Neuronal stem cell (in vitro differentiated cells): ENCODE data around the gene GPRC5C.

Experiments
- DNase-seq: peaks from one replicate; pipeline ENCODE4 v3.0.0-alpha.2; 2013; ENCODE audit warnings: low spot score
- H2AFZ ChIP-seq: one replicate; pipeline ENCODE4 v1.6.1; 2013; ENCODE audit warnings: mild to moderate bottlenecking, low read length, inconsistent platforms
- H2AK5ac ChIP-seq: 2 replicates; pipeline ENCODE4 v1.6.1; 2013; ENCODE audit warnings: low read depth, mild to moderate bottlenecking, inconsistent platforms, low read length, moderate library complexity, mixed read lengths
- H2BK120ac ChIP-seq: 2 replicates; pipeline ENCODE4 v1.6.1; 2013; ENCODE audit warnings: low read depth, mild to moderate bottlenecking, inconsistent platforms, low read length, moderate library complexity, mixed read lengths
- H2BK12ac ChIP-seq: one replicate; pipeline ENCODE4 v1.6.1; 2013; ENCODE audit warnings: low read length, inconsistent platforms
- H2BK15ac ChIP-seq: 2 replicates; pipeline ENCODE4 v1.6.1; 2013; ENCODE audit warnings: mild to moderate bottlenecking, low read length, inconsistent platforms, mixed read lengths
- H2BK5ac ChIP-seq: one replicate; pipeline ENCODE4 v1.6.1; 2013; ENCODE audit warnings: inconsistent platforms, mild to moderate bottlenecking, low read length, moderate library complexity
- H3K14ac ChIP-seq: one replicate; pipeline ENCODE4 v1.6.1; 2013; ENCODE audit warnings: low read length, inconsistent platforms
- H3K18ac ChIP-seq: 2 replicates; pipeline ENCODE4 v1.6.1; 2013; ENCODE audit warnings: low read length, inconsistent platforms
- H3K23ac ChIP-seq: 2 replicates; pipeline ENCODE4 v1.6.1; 2013; ENCODE audit warnings: low read depth, mild to moderate bottlenecking, mixed read lengths, low read length, inconsistent platforms; ENCODE audit not compliant: poor library complexity
- H3K27ac ChIP-seq: replicated peaks from 3 replicates; pipeline ENCODE4 v1.5.1; 2013; ENCODE audit warnings: low read length, inconsistent platforms
- H3K27me3 ChIP-seq, 3 experiments: 2 replicates each; pipeline ENCODE4 v1.6.1; 2013; ENCODE audit warnings: low read length in 3 of 3, mild to moderate bottlenecking in 2 of 3, inconsistent platforms in 1 of 3, low read depth in 1 of 3, mixed read lengths in 1 of 3, moderate library complexity in 1 of 3; ENCODE audit not compliant: control insufficient read depth in 3 of 3, insufficient read depth in 3 of 3
- H3K36me3 ChIP-seq, 2 donors: replicated peaks in 1 of 2; 2 replicates each; pipeline ENCODE4 v1.6.1; 2013; ENCODE audit warnings: low read length in 2 of 2; ENCODE audit not compliant: control insufficient read depth in 2 of 2, insufficient read depth in 2 of 2
- H3K4ac ChIP-seq: 2 replicates; pipeline ENCODE4 v1.6.1; 2013; ENCODE audit warnings: inconsistent platforms, mild to moderate bottlenecking, low read length, moderate library complexity
- H3K4me1 ChIP-seq, 2 donors: 1 replicate in 1 of 2; 2 replicates in 1 of 2; pipeline ENCODE4 v1.6.1; 2013; ENCODE audit warnings: low read length in 2 of 2, low read depth in 1 of 2; ENCODE audit not compliant: control insufficient read depth in 2 of 2, insufficient read depth in 1 of 2
- H3K4me2 ChIP-seq: one replicate; pipeline ENCODE4 v1.6.1; 2013; ENCODE audit warnings: mild to moderate bottlenecking, low read length, inconsistent platforms; ENCODE audit not compliant: insufficient read depth, poor library complexity, severe bottlenecking
- H3K4me3 ChIP-seq, 2 donors: 2 replicates each; pipeline ENCODE4 v1.5.1; 2013; ENCODE audit warnings: low read length in 2 of 2, mild to moderate bottlenecking in 2 of 2, inconsistent platforms in 1 of 2, moderate library complexity in 1 of 2
- H3K79me1 ChIP-seq: one replicate; pipeline ENCODE4 v1.6.1; 2013; ENCODE audit warnings: low read depth, mild to moderate bottlenecking, inconsistent platforms, low read length, moderate library complexity
- H3K9ac ChIP-seq: one replicate; pipeline ENCODE4 v1.6.1; 2013; ENCODE audit warnings: mild to moderate bottlenecking, low read depth, low read length, inconsistent platforms; ENCODE audit not compliant: poor library complexity
- H3K9me3 ChIP-seq, 2 donors: replicated peaks in 1 of 2; 2 replicates each; pipeline versions ENCODE3 to v1.6.1; 2013; ENCODE audit warnings: low read length in 2 of 2, mild to moderate bottlenecking in 2 of 2, inconsistent platforms in 1 of 2, low read depth in 1 of 2, mixed read lengths in 1 of 2, moderate library complexity in 1 of 2; ENCODE audit not compliant: control insufficient read depth in 2 of 2, insufficient read depth in 1 of 2
- H4K8ac ChIP-seq: one replicate; pipeline ENCODE4 v1.6.1; 2013; ENCODE audit warnings: low read depth, mild to moderate bottlenecking, inconsistent platforms, low read length, moderate library complexity
- H4K91ac ChIP-seq: one replicate; pipeline ENCODE4 v1.6.1; 2013; ENCODE audit warnings: low read length, low read depth, mild to moderate bottlenecking, inconsistent platforms; ENCODE audit not compliant: poor library complexity
- WGBS, 2 donors: extraction: QIAGEN DNeasy Blood & Tissue Kit; methylation state at CpG; one replicate each; pipeline ENCODE4 v1.1.7; 2013; ENCODE audit warnings: missing lambda C conversion rate in 2 of 2, mixed read lengths in 1 of 2; ENCODE audit not compliant: insufficient read length in 2 of 2, insufficient replicate concordance in 1 of 2; ENCODE audit errors: extremely low coverage in 2 of 2; 5-methylcytosine and 5-hydroxymethylcytosine counted together

Gene GPRC5C

DNA sequence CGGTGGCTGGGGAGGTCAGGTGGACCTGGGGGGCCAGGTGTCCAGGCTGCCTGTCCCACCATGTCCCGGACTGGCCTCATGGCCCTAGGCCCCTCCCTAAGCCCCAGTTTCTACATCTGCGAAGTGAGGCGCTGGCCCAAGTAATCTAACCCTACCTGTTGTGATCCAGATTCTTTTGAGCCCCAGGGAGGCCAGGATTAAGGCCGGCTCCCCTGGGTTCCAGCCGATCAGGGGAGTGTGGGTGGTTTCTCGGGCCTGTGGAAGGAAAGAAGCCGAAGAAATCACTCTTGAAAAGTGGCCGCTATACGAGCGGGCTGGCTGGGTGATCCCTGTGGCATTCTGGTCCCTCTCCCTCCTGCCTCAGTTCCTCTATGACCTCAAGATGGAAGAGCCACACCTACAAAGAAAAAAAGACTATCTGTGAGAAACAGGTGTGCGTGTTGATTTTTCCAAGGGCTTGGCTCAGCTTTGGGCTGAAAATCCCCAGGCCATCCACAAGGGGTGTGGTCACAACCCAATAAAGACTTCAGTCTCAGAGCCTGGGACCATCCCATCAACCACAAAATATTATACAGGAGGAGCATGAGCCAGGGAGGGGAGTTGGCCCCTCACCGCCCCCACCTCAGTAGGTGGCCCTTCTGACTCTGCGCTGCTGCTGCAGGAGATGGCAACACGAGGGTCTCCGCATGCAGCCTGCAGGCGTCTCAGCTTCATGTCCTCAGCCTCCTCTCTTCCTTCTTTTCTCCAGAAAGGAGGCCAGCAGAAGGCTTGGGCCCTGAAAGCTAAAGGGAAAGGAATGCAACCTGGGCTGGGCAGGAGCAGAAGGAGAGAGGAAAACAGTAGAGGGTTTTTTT, 44.3 kb upstream of the GPRC5C start:
- Histone ChIP-seq H4K91ac (no peak overlapping the region), H3K27ac (no peak overlapping the region), H4K8ac (no peak overlapping the region), H2BK5ac (no peak overlapping the region), H3K14ac (no peak overlapping the region), H3K4me3 (no peak overlapping the region), H2BK15ac (peak overlapping the region; percentile 71), H3K36me3 (no peaks in the 10 kb centered on the region), H3K9ac (peak overlapping the region; percentile 33), H3K23ac (peak overlapping the region; percentile 45), H3K4ac (peak overlapping the region; percentile 42), H2AK5ac (peak overlapping the region; percentile 60), H2AFZ (no peak overlapping the region), H3K27me3 (peaks cover 0 to 9% (median 0%) of the 10 kb centered on the region in 3 experiments), H2BK120ac (no peak overlapping the region), H3K18ac (peak overlapping the region; percentile 68), H3K4me2 (no peak overlapping the region), H3K79me1 (no peaks in the 10 kb centered on the region), H2BK12ac (no peak overlapping the region), H3K9me3 (no peaks in the 10 kb centered on the region), H3K4me1 (peaks cover 0 to 6% of the 10 kb centered on the region in 2 donors)
- no peak for DNase-seq
- WGBS, 2 donors: no CpG with 5 or more reads among the region's 17 CpGs

DNA sequence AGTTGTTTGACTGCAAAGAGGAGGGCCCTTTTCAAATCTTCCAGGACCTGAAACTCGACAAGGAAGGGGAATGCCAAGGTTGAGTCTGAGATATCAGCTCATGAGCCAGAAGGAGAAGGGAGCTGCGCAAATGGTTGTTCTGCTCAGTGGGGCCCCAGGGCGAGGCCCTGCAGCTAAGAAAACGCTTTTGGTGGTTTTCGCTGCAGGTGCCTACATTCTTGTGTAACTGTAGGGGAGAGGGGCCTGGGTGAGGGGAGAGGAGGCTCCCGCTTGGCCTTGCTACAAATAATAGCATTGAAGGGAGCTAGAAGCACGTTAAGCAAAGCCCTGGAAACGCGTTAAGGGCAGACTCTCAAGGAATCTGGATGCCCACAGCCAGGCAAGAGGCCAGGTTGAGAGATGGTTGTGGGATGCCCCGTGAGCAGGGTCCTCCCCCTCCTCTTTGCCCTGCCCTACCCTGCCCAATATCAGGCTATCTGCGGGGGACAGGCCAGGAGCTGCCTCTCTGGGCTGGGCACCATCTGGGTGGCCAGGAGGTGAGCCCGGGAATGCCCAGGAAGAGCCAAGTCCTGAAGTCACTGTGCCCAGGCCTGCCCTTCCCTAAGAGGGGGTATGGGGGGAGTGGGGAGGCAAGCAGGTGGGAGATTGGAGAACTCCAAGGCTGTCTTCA, 42.7 kb upstream of the GPRC5C start:
- no CpG with 5 or more reads among the region's 12 CpGs for WGBS, 2 donors
- no peaks in the 10 kb centered on the region for H3K36me3 ChIP-seq
- H3K4me2 ChIP-seq: no peak overlapping the region
- H3K9ac ChIP-seq: peak overlapping the region; percentile 33
- no peaks in the 10 kb centered on the region for H3K79me1 ChIP-seq
- H3K27me3 ChIP-seq: peaks cover 0 to 9% (median 0%) of the 10 kb centered on the region in 3 experiments
- no peak overlapping the region for H3K4me3 ChIP-seq
- no peak overlapping the region for H2BK15ac ChIP-seq
- no peak overlapping the region for H2BK12ac ChIP-seq
- H3K4me1 ChIP-seq: peaks cover 0 to 6% of the 10 kb centered on the region in 2 donors
- peak overlapping the region; percentile 49 for H3K18ac ChIP-seq
- H3K23ac ChIP-seq: no peak overlapping the region
- no peak overlapping the region for H3K27ac ChIP-seq
- H3K9me3 ChIP-seq: peaks cover 0 to 2% of the 10 kb centered on the region in 2 donors
- H2AFZ ChIP-seq: no peak overlapping the region
- no peak overlapping the region for H4K8ac ChIP-seq
- no peak overlapping the region for H2BK5ac ChIP-seq
- no peak overlapping the region for H3K4ac ChIP-seq
- DNase-seq: no peak
- H4K91ac ChIP-seq: no peak overlapping the region
- peak overlapping the region; percentile 61 for H2AK5ac ChIP-seq
- peak overlapping the region; percentile 23 for H2BK120ac ChIP-seq
- H3K14ac ChIP-seq: peak overlapping the region; percentile 39

DNA sequence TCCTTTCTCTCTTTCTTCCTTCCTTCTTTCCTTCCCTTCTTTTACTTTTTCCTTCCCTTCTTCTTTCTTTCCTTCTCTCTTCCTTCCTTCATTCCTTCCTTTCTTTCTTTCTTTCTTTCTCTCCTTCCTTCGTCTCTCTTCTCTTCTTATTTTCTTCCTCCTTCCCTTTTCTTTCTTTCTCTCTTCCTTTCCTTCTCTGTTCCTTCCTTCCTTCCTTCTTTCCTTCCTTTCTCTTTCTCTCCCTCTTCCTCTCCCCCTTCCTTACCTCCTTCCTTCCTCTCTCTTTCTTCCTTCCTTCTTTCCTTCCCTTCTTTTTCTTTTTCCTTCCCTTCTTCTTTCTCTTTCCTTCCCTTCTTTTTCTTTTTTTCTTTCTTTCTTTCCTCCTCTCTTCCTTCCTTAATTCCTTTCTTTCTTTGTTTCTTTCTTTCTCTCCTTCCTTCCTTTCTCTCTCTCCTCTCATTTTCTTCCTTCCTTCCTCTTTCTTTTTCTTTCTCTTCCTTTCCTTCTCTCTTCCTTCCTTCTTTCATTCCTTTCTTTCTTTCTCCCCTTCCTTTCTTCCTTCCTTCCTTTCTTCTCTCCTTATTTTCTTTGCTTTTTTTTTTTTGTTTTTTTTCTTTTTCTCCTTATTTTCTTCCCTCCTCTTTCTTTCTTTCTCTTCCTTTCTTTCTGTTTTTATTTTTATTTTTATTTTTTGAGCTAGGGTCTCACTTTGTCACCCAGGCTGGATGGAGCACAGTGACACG, 41.8 kb upstream of the GPRC5C start:
- Histone ChIP-seq H3K36me3 (no peaks in the 10 kb centered on the region), H3K27me3 (peaks cover 0 to 14% (median 0%) of the 10 kb centered on the region in 3 experiments), H2BK12ac (no peak overlapping the region), H3K18ac (no peak overlapping the region), H3K9ac (no peak overlapping the region), H3K27ac (no peak overlapping the region), H3K23ac (no peak overlapping the region), H2AK5ac (no peak overlapping the region), H3K4me1 (peaks cover 0 to 6% of the 10 kb centered on the region in 2 donors), H3K9me3 (peaks cover 0 to 2% of the 10 kb centered on the region in 2 donors), H3K4me3 (no peak overlapping the region), H2BK120ac (no peak overlapping the region), H3K14ac (no peak overlapping the region), H3K79me1 (no peaks in the 10 kb centered on the region), H4K8ac (no peak overlapping the region), H3K4ac (no peak overlapping the region), H4K91ac (no peak overlapping the region), H2AFZ (no peak overlapping the region), H2BK15ac (no peak overlapping the region), H3K4me2 (no peak overlapping the region), H2BK5ac (no peak overlapping the region)
- no peak for DNase-seq
- no CpG with 5 or more reads among the region's 2 CpGs for WGBS, 2 donors
